HG02763 (cell line): ENCODE measurements around the gene OTULINL.
A peak's percentile ranks its signal among the peaks of the same experiment; 100 is the strongest.
"Not testable (repeated sequence)": the region's sequence is repeated elsewhere in the genome, so short reads cannot be mapped to it uniquely, and the experiment has no call there.

Experiments
- ATAC-seq: cut with Tn5 transposase; IDR thresholded peaks from one replicate; pipeline ENCODE4 v1.9.1; 2021; ENCODE audit warnings: mild to moderate bottlenecking, moderate library complexity; ENCODE audit not compliant: unreplicated experiment

Gene OTULINL

GRCh38 chr5:14581106-14581890, at the start of gene OTULINL:
Gene OTULINL, plus strand, starts transcription at chr5:14581792. Its CDS starts 103 bp downstream, at chr5:14581895.
- peak; percentile 99 for ATAC-seq

- no peak for ATAC-seq
Observed at GRCh38 chr5:14532180-14532579, 49.4 kb upstream of the OTULINL start.

GRCh38 chr5:14534773-14535172, 46.8 kb upstream of the OTULINL start:
- ATAC-seq, result no peak

GRCh38 chr5:14545308-14545707, 36.3 kb upstream of the OTULINL start:
- ATAC-seq, result no peak

- no peak for ATAC-seq
Observed at GRCh38 chr5:14545862-14546261, 35.7 kb upstream of the OTULINL start.

GRCh38 chr5:14547666-14548065, 33.9 kb upstream of the OTULINL start:
- no peak for ATAC-seq

- ATAC-seq, result no peak
Observed at GRCh38 chr5:14551211-14551610, 30.4 kb upstream of the OTULINL start.

- no peak for ATAC-seq
Observed at GRCh38 chr5:14552017-14552416, 29.6 kb upstream of the OTULINL start.

GRCh38 chr5:14554288-14554687, 27.3 kb upstream of the OTULINL start:
- not testable (repeated sequence) for ATAC-seq

GRCh38 chr5:14556015-14556414, 25.6 kb upstream of the OTULINL start:
- no peak for ATAC-seq

- ATAC-seq, result no peak
Observed at GRCh38 chr5:14557203-14557770, 24.3 kb upstream of the OTULINL start.

- ATAC-seq, result no peak
Observed at GRCh38 chr5:14557791-14558415, 23.7 kb upstream of the OTULINL start.

GRCh38 chr5:14560091-14560595, 21.4 kb upstream of the OTULINL start:
- ATAC-seq, result no peak

- no peak for ATAC-seq
Observed at GRCh38 chr5:14561741-14562140, 19.9 kb upstream of the OTULINL start.

- no peak for ATAC-seq
Observed at GRCh38 chr5:14568333-14568732, 13.3 kb upstream of the OTULINL start.

GRCh38 chr5:14569948-14570691, 11.5 kb upstream of the OTULINL start:
- no peak for ATAC-seq

- ATAC-seq, result no peak
Observed at GRCh38 chr5:14571901-14572300, 9.7 kb upstream of the OTULINL start.

GRCh38 chr5:14572385-14572784, 9.2 kb upstream of the OTULINL start:
- ATAC-seq, result no peak

- ATAC-seq, result no peak
Observed at GRCh38 chr5:14572836-14573235, 8.8 kb upstream of the OTULINL start.

- ATAC-seq, result no peak
Observed at GRCh38 chr5:14574096-14574495, 7.5 kb upstream of the OTULINL start.

GRCh38 chr5:14574891-14575508, 6.6 kb upstream of the OTULINL start:
- no peak for ATAC-seq
